Stimulated activated effector memory CD8-positive, alpha-beta T cell treated with anti-CD3 and anti-CD28 coated beads, Interleukin-12 subunit alpha, Interleukin-12 subunit beta, amount 100 ng/mL, for 72 hours (primary cell): Measurements from ENCODE around the gene QRICH1.

Source experiments
- ATAC-seq: fragments of 150-1000 bp; cut with Tn5 transposase; 2 replicates; pipeline ENCODE4 v1.10.0; 2021
- DNase-seq, 2 donors: peaks; one replicate each; pipeline ENCODE4 v3.0.0; 2021 to 2022; ENCODE audit warnings: low spot score in 2 of 2
- H3K27ac Mint-ChIP-seq: one replicate; pipeline ENCODE4 v1.8.0; 2022; ENCODE audit warnings: mild to moderate bottlenecking, mixed read lengths
- H3K36me3 Mint-ChIP-seq: one replicate; pipeline ENCODE4 v1.8.0; 2022; ENCODE audit warnings: mild to moderate bottlenecking, mixed read lengths
- H3K4me1 Mint-ChIP-seq: one replicate; pipeline ENCODE4 v1.8.0; 2022; ENCODE audit warnings: mixed read lengths
- H3K4me3 Mint-ChIP-seq: one replicate; pipeline ENCODE4 v1.8.0; 2022; ENCODE audit warnings: mild to moderate bottlenecking, mixed read lengths
- H3K9me3 Mint-ChIP-seq: one replicate; pipeline ENCODE4 v1.8.0; 2022; ENCODE audit warnings: mixed read lengths

The QRICH1 gene

DNA sequence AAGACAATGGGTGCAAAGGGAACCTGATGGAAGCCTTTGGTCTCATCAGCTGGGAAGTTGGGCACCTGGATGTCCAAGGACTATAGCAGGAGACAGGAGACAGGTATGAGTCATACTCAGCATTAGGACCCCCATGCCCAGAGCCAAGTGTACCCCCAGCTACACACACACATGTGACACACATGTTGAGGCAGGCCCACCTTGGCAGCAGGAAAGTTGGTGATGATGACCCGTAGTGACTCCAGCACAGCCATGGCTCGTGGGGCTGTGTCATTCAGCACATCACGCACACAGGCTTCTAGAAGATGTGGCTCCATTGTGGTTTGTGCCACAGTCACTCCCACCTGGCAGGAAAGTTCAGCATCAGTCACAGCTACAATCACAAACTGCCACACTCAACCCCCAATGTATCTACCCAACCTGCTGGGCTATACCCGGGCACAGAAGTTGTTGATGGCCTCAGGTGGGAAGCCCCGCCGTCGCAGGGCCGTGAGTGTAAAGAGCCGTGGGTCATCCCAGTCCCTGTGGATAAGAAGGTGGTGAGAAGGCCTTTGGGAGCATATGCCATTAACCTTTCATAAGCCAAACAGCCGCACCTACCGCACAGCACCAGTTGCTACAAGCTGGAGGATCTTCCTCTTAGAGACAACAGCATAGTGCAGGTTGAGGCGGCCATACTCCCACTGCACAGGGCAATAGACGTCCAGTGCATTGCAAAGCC, 5.2 kb upstream of the QRICH1 start:
- H3K9me3 Mint-ChIP-seq: no peaks in the 10 kb centered on the region
- no peak for DNase-seq
- no peak overlapping the region for H3K4me3 Mint-ChIP-seq
- H3K36me3 Mint-ChIP-seq: peaks cover 87% of the 10 kb centered on the region
- no peak overlapping the region for H3K27ac Mint-ChIP-seq
- peaks cover 25% of the 10 kb centered on the region for H3K4me1 Mint-ChIP-seq
- ATAC-seq: no peak

DNA sequence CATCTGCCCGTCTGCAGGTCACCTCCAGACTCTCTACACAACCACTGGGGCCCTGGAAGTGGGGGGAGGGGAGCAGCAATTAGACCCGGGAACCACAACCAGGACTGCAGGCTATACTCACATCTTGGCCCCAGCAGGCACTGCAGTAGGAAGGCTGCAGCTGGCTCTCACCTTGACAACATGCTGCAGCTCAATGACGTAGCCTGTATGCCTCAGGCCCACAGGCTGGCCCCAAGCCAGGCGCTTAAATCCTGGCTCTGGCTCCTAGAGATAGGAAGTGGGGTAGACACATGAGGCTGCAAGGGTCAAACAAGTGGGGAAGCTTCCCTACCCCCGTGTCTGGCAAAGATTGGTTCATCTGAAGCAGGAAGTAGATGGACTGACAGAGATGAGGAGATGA, 4.6 kb upstream of the QRICH1 start:
- DNase-seq: no peak
- Mint-ChIP-seq H3K4me3 (no peak overlapping the region), H3K36me3 (peaks cover 89% of the 10 kb centered on the region), H3K27ac (no peak overlapping the region), H3K9me3 (no peaks in the 10 kb centered on the region), H3K4me1 (peaks cover 18% of the 10 kb centered on the region)
- ATAC-seq: no peak

- H3K27ac Mint-ChIP-seq: peak overlapping the region; percentile 95
- H3K9me3 Mint-ChIP-seq: no peaks in the 10 kb centered on the region
- H3K4me3 Mint-ChIP-seq: peak overlapping the region; percentile 78
- H3K36me3 Mint-ChIP-seq: peaks cover 90% of the 10 kb centered on the region
- DNase-seq (peak; percentile 77 to 92), ATAC-seq (peak; percentile 56)
- H3K4me1 Mint-ChIP-seq: peaks cover 36% of the 10 kb centered on the region
Observed at GRCh38 chr3:49092938-49093852, 676 bp downstream of the QRICH1 start.

GRCh38 chr3:49081429-49081828, 12.4 kb downstream of the QRICH1 start:
- H3K27ac Mint-ChIP-seq: no peak overlapping the region
- H3K4me3 Mint-ChIP-seq: no peak overlapping the region
- no peaks in the 10 kb centered on the region for H3K9me3 Mint-ChIP-seq
- DNase-seq (no peak), ATAC-seq (no peak)
- H3K4me1 Mint-ChIP-seq: no peaks in the 10 kb centered on the region
- peaks cover 96% of the 10 kb centered on the region for H3K36me3 Mint-ChIP-seq

- Mint-ChIP-seq H3K36me3 (peaks cover 96% of the 10 kb centered on the region), H3K27ac (no peak overlapping the region), H3K4me3 (no peak overlapping the region), H3K4me1 (no peaks in the 10 kb centered on the region), H3K9me3 (no peaks in the 10 kb centered on the region)
- DNase-seq: no peak
- no peak for ATAC-seq
Observed at GRCh38 chr3:49079270-49079669, 14.6 kb downstream of the QRICH1 start.

DNA sequence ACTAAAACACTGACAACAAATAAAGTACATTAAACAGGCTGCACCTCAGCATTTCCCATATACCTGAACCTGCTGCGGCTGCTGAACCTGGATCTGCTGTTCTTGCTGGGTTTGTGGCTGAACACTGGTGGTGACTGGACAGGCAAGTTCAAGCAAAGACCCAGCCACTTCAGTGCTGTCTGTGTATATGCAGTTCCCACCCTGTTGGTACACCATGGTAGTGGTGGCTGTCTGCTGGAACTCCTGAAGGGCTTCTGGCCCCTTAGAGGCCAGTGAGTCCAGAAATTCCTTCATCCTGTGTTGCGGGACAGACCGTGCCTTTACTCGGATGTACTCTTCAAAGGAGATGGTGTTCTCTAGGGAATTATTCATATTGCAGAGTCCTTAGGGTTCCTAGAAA, 17.2 kb downstream of the QRICH1 start:
- Mint-ChIP-seq H3K27ac (no peak overlapping the region), H3K4me1 (no peaks in the 10 kb centered on the region), H3K36me3 (peaks cover 99% of the 10 kb centered on the region), H3K4me3 (no peak overlapping the region), H3K9me3 (no peaks in the 10 kb centered on the region)
- no peak for ATAC-seq
- DNase-seq: no peak

DNA sequence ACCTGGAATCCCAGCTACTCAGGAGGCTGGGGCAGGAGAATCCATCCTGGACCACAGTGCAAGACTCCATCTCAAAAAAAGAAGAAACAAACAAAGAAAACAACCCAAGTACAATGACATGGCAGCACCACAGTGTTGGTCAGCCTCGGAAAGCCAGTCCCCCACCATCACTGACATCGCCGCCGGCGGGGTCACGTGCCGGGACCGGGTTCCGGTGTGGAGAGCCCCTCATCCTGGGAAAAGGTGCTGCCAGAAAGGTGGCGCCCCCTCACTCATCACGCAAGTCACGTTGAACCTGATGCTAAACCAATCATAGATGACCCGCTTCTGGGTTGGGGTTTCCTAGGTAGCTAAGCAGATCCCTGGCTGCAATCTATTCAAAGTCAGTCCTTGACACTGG, 17.8 kb downstream of the QRICH1 start:
- Mint-ChIP-seq H3K9me3 (no peaks in the 10 kb centered on the region), H3K36me3 (peaks cover 100% of the 10 kb centered on the region), H3K4me3 (no peak overlapping the region), H3K4me1 (no peaks in the 10 kb centered on the region), H3K27ac (no peak overlapping the region)
- DNase-seq (no peak), ATAC-seq (no peak)

DNA sequence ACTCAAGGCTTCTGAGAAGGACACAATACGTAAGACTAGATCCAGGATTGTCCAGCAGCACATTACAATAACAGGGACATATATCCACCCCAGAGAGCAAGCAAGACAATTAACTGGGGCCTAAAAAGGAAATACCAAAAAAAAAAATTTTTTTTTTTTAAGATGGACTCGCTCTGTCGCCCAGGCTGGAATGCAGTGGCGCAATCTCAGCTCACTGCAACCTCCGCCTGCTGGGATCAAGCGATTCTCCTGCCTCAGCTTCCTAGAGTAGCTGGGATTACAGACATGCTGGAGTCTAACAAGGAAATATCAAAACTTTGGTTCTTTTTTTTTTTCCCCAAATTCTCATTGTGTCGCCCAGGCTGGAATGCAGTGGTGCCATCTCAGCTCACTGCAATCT, 35.9 kb downstream of the QRICH1 start:
- no peak overlapping the region for H3K4me3 Mint-ChIP-seq
- no peak for ATAC-seq
- no peak for DNase-seq
- H3K27ac Mint-ChIP-seq: no peak overlapping the region
- H3K4me1 Mint-ChIP-seq: peaks cover 8% of the 10 kb centered on the region
- no peaks in the 10 kb centered on the region for H3K9me3 Mint-ChIP-seq
- H3K36me3 Mint-ChIP-seq: peaks cover 100% of the 10 kb centered on the region

- peaks cover 100% of the 10 kb centered on the region for H3K36me3 Mint-ChIP-seq
- H3K9me3 Mint-ChIP-seq: no peaks in the 10 kb centered on the region
- no peak overlapping the region for H3K4me3 Mint-ChIP-seq
- DNase-seq (no peak), ATAC-seq (peak; percentile 28)
- H3K4me1 Mint-ChIP-seq: peaks cover 8% of the 10 kb centered on the region
- no peak overlapping the region for H3K27ac Mint-ChIP-seq
Observed at GRCh38 chr3:49057268-49057667, 36.6 kb downstream of the QRICH1 start.

DNA sequence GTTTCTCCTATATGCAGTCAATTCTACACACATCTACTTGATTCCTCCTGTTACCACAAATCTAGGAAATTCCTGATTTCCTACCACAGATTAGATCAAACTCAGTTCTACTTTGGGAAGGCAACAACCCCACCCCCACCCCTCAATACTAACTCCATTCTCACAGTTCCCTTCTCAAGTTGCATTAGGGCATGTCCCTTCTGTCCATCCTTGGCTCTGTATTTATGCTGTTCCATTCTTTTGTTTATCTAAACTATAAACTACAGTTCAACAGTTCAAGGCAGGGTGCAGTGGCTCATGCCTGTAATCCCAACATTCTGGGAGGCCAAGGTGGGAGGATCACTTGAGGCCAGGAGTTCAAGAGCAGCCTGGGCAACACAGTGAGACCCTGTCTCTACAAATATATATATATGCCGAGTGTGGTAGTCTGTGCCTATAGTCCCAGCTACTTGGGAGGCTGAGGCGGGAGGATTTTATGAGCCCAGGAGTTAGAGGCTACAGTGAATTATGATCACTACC, 39.5 kb downstream of the QRICH1 start:
- peaks cover 100% of the 10 kb centered on the region for H3K36me3 Mint-ChIP-seq
- peaks cover 25% of the 10 kb centered on the region for H3K4me1 Mint-ChIP-seq
- H3K9me3 Mint-ChIP-seq: no peaks in the 10 kb centered on the region
- H3K27ac Mint-ChIP-seq: peak overlapping the region; percentile 48
- DNase-seq (no peak), ATAC-seq (no peak)
- H3K4me3 Mint-ChIP-seq: no peak overlapping the region

DNA sequence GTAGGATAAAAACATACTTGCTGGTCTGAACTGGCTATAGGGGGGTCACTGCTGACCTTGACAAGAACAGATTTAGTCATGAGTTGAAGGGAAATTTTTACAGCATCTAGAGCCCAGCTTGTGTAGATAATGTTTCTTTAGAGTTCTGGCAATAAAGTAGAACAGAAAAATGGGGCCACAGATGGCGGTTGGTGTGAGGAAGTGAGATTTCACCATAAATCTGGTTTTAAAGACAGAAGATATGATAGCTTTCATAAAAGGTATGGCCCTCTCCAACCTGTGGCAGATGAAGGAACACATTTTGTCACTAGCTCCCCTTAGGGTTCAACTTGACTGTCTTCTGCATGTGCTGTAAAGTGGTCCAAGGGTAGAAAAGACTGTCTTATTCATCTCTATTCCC, 40.3 kb downstream of the QRICH1 start:
- Mint-ChIP-seq H3K36me3 (peaks cover 100% of the 10 kb centered on the region), H3K4me3 (no peak overlapping the region), H3K9me3 (no peaks in the 10 kb centered on the region), H3K4me1 (peaks cover 25% of the 10 kb centered on the region), H3K27ac (peak overlapping the region; percentile 48)
- ATAC-seq (no peak), DNase-seq (no peak)

DNA sequence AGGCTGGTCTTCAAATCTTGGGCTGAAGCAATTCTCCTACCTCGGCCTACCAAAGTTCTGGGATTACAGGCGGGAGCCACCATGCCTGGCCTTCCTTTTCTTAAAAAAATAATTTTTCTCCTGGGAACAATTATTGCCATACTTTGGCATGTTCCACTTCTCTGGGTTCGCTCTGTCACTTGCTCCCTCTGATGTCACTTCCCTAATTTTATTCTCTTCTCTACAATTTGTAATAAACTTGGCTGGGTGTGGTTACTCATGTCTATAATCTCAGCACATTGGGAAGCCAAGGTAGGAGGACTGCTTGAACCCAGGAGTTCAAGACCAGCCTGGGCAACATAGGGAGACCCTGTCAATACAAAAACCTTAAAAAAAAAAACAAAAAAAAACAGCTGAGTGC, 58.6 kb downstream of the QRICH1 start:
- no peaks in the 10 kb centered on the region for H3K9me3 Mint-ChIP-seq
- H3K4me3 Mint-ChIP-seq: no peak overlapping the region
- H3K4me1 Mint-ChIP-seq: no peaks in the 10 kb centered on the region
- peaks cover 100% of the 10 kb centered on the region for H3K36me3 Mint-ChIP-seq
- H3K27ac Mint-ChIP-seq: peak overlapping the region; percentile 57
- ATAC-seq (no peak), DNase-seq (no peak)

- ATAC-seq: no peak
- Mint-ChIP-seq H3K4me1 (peaks cover 1% of the 10 kb centered on the region), H3K4me3 (no peak overlapping the region), H3K36me3 (peaks cover 100% of the 10 kb centered on the region), H3K9me3 (no peaks in the 10 kb centered on the region), H3K27ac (peak overlapping the region; percentile 57)
- DNase-seq: no peak
Observed at GRCh38 chr3:49034650-49035049, 59.2 kb downstream of the QRICH1 start.

DNA sequence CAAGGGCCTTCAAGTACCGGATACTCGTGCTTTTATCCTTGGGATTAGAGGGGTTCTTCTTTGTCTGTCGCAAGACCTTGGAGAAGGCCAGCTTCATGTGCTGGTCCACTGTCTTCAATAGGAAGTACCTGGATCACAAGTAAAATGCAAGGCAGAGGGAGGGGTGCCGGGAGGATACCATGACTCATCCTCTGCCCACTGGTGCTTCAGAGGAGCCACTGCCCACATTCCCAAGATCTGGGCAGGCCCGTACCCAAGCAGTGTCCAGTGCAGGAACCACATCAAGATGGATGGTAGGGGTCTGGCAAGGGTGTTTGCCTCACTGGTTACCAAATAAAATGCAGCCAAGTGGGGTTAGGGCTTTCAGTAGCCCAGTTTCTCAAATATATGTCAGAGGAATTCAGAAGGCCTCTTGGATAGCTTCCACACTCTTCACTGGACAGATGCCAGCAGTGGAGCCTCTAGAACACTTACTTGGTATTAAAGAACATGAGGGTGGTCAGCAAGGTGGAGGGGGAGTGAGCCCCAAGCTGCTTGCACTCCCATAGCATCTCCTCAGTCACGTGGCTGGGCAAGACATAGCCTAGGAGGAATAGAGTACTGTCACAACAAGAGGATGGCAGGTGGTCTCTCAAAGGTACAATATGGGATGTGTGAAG, 61.1 kb downstream of the QRICH1 start:
- DNase-seq (no peak), ATAC-seq (no peak)
- H3K9me3 Mint-ChIP-seq: no peaks in the 10 kb centered on the region
- H3K4me3 Mint-ChIP-seq: no peak overlapping the region
- H3K36me3 Mint-ChIP-seq: peaks cover 100% of the 10 kb centered on the region
- peaks cover 20% of the 10 kb centered on the region for H3K4me1 Mint-ChIP-seq
- H3K27ac Mint-ChIP-seq: no peak overlapping the region

DNA sequence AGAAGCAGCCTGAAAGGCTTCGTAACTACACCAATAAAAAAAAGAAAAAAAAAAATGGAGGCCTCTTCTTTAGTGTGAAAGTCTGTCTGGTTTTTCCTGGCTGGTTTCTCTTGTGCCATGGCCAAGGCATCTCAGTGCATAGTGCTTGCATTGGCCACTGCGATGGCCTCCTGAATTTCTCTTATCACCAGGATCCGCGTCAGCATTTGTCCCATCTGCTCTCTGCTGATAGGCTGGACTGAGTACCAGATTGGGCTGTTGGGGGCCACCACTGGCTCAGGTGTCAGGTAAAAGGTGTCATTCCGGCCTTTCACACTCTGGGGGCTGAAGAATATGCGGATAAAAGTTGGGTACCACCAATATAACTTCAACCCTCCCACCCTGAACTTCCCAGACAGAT, 63.5 kb downstream of the QRICH1 start:
- H3K27ac Mint-ChIP-seq: peak overlapping the region; percentile 99
- DNase-seq (no peak), ATAC-seq (no peak)
- H3K4me3 Mint-ChIP-seq: no peak overlapping the region
- no peaks in the 10 kb centered on the region for H3K9me3 Mint-ChIP-seq
- peaks cover 41% of the 10 kb centered on the region for H3K4me1 Mint-ChIP-seq
- peaks cover 100% of the 10 kb centered on the region for H3K36me3 Mint-ChIP-seq
